ENCODE data around the gene NINJ2.

The NINJ2 gene

DNA sequence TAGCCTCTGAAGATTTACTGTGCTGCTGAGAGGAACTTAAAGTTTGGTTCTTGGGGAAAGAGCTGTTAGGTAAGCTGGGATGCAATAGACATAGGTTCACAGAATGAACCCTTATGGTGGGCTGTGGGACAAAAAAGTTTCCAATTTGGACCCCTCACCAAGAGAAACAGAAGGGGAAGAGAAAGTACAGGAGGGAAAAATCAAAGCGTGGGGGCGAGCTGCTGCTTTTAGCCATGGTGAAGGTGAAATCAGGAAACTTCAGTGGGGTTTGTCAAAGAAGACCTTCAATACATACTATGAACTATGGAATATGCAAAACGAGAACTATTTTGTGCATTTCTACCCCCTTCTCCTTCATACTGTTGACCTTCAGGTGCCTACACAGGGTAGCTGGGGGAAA, 10.6 kb upstream of the NINJ2 start:
- no peak for DNase-seq (ENCODE audit: low read depth)

DNA sequence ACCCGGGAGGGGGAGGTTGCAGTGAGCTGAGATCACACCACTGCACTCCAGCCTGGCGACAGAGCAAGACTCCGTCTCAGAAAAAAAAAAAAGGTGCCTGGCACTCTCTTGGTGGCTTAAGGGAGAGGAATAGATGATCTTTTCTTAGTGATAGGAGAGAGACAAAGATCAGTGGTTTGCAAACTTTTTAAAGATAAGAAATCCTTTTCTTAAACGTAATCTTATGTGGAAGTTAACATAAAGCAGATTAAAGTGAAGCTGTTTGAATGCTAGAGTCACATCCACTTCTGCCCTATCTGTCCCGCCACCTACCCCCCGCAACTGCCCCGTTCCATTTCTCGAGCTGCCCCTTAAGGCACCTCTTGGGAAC, 6.3 kb upstream of the NINJ2 start:
- DNase-seq (ENCODE audit: low read depth), result no peak

DNA sequence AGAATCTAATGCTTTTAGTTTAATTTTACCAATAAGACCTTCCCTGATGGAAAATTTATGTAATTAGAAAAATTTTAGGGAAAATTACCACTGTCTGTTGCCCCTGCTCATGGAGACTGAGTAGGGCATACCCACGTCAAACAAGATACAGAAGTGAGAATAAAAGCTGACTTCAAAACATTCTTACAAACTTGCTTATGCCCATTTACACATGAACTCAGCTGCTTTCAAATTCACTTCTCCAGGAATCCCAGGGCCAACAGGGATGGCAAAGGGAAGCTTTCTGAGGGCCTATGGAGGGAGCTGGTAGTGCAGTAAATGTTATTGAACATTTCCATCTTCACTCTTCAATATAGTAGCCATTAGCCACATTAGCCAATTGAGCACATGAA, 4.8 kb upstream of the NINJ2 start:
- DNase-seq (ENCODE audit: low read depth), result no peak

DNA sequence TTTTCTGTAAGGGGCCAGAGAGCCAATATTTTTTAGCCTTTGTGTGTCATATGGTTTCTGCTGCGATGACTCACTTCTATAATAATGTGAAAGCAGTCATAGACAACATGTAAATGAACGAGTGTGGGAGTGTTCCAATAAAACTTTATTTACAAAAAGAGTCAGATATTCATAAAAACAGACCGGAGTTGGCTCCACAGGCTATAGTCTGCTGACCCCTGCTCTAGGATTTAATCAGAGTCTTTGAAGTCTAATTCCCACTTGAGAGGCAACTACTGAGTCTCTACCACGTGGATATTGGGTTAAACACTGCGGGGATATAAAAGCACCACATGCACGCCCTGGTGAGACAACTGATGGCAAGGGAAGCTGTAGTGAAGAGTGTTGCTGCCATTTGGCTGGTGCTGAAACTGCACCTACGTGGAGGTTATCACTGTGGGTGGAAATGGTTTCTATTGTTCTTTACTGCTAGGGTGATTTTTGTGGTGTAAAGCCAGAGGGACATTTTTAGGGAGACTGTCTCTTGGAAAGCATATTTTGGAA, 3.6 kb upstream of the NINJ2 start:
- DNase-seq (ENCODE audit: low read depth), result no peak

DNA sequence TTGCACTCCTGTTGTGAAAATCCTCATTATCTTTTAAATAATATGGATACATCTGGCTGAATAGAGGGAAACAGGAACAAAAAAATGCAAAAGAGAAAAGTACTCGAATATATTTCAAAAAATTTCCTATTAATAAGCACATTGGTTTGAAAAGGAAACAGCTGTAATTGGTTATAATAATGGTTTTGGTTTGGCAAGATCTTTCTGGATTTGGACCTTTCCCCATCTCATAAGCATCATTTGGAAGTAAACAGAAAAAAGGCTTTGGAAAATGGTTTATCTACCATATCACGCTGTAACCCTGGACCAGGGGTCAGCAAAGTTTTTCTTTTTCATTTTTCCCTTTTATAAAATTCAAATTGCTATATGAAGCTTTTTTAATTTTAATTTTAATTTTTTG, 2.8 kb upstream of the NINJ2 start:
- DNase-seq (ENCODE audit: low read depth), result no peak

DNA sequence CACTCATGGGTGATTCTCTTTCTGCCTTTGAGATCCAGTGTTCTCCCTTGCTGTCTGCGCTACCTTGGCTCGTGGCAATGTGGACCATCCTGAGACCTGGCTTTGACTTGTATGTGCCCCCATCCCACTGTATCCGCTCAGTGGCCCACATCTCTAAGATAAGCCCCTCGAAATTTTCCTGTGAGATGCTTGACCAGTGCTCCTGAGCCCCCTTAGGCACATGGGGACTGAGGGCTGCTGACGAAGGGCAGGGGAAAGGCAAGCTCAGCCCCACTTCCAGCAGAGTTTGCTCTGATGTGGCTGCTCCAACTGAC, 1.5 kb upstream of the NINJ2 start:
- no peak for DNase-seq (ENCODE audit: low read depth)

DNA sequence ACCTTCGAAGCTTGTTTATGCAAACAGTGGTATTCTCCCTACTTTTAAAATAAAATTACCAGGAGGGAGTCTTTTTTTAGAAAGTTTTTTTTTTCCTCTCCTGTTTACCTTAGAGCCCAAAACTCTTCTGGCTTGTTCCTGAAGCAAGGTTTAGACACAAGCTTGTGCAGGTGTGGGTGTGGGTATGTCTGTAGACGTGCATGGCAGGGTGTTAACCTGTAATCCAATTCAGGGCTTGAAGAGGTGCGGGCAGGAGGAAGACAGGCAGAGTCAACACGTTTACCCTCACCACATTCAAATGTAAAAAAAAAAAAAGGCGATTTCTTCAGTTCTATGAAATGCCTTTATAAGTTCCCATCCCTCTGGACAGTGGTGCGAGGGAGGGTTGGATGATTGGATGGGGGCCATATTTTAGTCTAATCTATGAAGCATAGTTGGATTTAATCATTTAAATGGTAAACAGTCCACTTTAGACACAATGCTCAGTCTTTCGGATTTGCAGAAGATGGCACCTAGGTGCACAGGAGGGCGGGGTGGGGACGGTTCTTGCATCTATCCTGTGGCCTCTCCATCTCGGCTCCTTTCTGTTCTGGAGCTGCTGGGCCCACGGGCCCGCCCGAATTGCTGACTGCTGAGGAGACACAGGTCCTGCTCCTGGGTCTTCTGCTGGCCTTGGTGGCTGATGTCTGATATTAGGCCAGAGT, 982 bp upstream of the NINJ2 start:
- DNase-seq (ENCODE audit: low read depth), result no peak

DNA sequence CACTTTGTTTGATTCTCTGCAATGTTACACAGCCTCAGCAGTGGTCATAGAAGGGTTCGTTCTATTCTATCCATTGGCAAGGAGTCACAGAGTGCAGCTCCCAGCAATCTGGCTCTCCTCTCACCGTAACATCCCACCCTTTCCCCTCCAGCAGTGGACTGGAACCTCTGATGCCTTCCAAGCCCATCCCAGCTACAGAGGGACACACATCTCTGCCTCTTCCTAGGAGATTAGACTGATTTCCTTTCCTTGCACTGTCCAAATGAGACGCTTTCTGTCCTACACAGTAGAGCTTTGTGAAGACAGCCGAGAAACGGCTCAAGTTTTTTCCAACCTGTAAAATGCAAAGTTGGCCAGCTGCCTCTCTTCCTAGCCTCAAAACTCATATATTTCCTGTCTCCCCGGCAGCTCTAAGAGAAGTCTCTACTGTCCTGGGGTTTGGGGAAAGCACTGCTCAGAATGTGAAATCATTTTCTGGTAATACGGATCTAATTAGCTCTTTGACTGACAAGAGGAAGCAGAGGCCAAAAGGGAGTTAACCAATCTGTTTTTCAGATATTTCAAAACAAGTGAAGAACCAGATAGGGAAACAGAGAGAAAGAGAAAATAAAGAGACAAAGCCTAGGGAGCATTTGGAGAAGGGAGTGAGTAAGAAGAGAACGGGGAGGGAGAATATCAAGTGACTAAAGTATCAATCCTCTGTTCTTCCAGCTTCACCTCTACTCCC, 516 bp downstream of the NINJ2 start:
- no peak for DNase-seq (ENCODE audit: low read depth)

DNA sequence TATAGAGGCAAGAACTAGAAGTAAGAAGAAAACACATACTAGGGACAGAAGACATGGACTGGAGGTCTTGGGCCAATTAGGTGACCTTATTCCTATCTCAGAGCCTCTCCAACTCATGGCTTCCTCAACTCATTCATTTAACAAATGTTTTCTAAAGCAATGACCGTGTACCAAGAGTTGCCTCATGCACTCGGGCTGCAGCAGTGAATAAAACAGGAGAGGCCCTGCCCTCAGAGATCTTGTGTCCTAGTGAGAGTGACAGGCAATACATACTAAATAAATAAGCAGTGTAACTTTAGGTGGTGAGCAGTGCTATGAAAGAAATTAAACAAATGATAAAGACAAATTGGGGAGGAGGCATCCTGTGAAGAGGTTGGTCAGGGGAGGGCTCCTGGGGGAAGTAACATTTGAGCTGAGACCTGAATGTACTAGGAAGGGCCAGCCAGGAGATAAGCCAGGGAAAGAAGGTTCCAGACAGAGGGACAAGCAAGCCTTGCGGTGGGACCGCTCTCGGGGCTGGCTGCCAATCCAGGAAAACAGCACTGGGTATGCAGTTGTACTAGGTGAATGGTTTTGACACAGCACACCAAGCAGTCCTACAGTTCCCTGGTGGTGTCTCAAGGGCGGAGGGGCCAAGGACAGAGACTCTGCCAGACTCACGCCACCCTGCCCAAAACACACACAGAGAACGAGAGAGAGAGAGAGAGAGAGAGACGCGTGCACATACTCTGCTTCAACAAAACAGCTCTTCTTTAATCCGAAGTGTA, 1.3 kb downstream of the NINJ2 start:
- no peak for DNase-seq (ENCODE audit: low read depth)

DNA sequence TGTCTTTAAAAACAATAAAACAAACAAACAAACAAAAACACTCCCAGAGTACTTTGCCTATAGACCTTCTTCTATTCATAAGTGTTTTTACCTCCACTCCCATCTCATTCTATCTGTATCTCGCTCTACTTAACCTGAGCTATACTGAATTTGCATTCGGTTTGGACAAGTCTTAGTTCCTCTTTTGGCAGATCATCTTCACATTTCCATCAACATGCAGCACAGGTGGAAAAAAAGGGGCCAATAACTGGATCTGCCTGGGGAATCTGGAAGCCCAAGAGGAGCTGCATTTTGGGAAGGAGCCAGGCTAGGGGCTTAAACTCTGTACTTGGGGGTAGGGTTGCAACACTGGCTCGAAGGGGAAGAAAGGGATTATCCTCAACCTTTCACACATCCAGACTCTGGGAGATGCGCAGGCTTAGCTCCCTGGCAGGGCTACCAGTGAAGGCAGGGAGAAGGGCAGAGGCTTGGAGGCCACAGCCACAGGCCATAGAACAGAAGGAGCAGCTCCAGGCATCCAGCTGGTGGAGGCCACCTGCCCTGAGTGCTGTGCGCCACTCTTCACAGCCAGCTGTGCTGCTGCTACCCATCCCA, 4.1 kb downstream of the NINJ2 start:
- no peak for DNase-seq (ENCODE audit: low read depth)

DNA sequence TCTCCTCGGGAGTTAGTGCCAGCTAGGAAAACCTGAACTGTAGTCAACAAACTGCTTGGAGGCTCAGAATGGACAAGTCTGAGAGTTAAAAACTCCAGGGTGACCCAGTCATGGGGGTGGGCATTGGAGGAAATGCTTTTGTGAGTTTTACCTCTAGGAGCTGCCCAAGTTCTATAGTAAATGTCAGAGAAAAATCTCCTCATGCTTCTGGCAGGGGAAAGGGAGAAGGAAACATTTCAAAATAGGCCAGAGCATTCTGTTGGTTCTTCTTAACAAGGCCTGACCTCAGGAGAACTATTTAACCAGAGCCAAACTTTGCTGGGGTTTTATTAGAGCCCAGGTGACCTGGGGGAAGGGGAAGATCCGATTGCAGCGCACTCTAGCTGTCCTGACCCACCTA, 12.3 kb downstream of the NINJ2 start:
- DNase-seq (ENCODE audit: low read depth), result no peak

DNA sequence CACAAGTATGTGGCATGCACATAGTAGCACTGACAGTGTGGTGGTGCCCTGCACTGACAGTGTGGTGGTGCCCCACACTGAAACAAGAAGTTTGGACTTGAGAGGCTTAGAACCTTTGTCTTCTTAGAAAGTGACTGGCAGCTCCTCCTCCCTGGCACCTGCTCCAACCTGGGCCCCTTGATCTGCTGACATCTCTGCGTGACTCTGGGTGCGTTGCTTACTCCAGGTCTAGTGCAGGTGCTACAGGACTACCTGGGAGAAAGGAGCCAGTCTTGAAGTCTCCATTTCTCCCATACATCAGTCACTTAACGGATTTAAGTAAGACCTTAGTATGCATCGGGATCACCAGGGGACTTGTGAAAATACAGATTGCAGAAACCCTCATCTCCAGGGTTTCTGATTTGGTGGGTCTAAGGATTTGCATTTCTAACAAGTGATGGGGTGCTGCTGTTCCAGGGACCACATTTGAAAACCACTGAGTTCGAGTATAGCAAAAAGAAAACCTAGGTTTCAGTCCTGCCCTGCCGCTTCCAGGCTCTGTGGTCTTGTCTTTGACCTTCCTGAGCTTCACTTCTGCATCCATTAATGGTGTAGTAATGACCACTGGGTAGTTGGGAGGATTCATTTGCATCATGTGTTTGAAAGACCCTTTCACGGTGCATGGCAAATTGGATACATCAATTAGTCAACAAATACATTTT, 15.7 kb downstream of the NINJ2 start:
- no peak for DNase-seq (ENCODE audit: low read depth)

DNA sequence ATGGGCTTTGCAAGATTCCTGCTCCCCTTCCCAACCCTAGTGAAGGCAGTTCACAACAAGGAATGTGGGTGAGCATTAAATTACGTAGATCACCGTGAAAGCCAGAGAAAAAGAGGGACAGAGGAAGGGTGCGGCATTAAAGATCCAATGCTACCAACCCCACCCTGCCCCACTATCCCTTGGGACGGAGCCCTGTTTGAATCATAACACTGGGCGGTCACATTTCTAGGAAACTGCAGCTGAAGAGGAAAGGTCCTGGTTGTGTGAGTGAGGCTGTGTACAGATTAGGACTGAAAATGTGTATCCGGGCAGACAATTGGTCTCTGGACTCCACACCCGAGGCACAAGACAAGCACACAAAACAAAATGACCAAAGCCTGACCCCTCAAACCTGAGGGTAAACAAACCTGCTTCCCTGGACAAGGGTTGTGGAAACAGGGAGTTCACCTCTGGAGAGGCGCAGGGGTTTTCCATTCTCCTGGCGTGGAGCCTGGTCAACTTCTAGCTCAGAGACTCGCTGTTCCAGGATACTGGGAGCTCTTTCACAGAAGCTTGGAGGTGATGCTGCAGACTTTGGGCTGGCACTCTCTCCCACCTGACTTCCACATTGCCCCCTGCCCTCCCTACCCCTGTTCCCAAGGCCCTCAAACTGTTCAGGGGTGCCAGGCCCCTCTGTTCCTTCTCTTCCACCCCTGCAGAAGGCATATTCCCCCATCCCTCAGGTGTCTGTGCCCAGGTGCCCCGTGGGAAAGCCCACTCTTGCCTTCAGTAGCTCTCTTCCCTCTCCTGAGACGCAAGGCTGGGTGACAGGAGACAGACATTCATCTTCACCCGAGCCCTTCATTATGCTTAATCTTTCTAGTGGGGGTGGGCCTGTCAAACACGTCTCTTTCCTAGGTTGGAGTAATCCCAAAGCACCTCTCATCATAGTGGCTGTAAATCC, 16.5 kb downstream of the NINJ2 start:
- DNase-seq (ENCODE audit: low read depth), result no peak

DNA sequence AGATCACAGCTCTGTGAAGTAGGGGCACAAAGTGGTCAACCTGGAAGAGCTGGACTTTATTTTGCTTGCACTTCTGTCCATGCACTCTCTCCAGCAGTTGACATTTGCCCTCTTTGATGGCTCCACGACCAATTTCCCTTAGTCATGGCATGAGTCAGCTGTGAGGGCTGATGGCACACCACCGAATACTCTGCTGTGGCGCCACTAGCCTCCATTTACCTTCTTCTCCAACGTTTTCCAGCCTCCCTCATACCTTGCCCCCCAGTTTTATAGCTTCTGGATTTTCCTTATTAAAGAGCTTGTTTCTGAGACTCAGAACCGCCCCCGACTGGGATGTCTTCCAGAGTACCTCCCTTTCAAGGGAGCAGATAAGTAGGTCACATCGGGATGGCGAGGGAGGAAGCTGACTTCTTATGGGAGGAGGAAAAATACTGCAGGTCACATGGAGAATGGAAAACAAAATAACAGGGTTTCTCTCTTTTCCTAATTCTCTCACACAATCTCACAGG, 17.6 kb downstream of the NINJ2 start:
- DNase-seq (ENCODE audit: low read depth), result no peak

DNA sequence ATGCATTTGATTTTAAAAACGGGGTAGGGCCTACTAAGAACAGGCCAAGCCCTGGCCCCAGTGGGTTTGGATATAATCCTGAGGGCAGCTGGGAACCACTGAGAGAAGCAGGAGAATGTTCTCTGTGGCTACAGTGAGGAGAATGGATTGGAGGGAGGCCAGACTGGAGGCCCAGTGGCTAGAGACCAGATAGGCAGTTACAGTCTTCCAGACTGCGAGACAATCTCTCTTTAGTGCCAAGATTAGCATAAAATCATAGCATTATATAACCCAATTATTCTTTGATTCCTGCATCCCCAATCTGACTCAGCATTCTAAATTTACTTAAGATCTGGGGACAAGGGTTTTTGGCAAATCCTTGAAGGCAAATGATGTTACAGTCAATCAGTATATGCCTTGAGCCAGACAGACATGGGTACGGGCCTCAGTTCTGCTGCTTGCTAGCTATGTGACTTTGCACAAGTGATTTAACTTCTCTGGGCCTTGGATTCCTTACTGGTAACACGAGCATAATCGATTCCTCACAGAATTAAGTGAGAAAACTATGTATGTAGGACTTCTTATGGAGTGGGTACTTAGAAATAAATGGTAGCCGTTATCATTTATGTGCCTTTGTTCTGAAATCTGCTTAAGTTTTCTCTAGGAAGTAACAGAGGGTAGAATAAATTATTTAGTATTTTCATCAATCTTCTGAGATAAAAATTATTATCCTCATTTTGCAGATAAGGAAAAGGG, 18.3 kb downstream of the NINJ2 start:
- DNase-seq (ENCODE audit: low read depth), result no peak

DNA sequence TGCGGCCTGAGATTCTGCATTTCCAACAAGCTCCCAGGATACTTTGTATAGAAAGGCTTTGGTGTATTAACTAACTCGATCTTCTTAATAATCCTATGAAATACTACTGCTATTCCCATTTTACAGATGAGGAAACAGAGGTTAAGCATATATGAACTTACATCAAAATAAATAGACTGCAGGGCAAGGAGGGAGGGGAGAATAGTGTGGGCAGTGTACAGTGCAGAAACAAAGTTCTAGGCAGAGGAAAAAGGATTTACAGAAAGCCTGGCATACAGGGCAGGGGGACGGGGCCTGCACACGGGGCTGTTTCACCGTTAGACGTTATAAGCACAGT, 19.0 kb downstream of the NINJ2 start:
- no peak for DNase-seq (ENCODE audit: low read depth)

DNA sequence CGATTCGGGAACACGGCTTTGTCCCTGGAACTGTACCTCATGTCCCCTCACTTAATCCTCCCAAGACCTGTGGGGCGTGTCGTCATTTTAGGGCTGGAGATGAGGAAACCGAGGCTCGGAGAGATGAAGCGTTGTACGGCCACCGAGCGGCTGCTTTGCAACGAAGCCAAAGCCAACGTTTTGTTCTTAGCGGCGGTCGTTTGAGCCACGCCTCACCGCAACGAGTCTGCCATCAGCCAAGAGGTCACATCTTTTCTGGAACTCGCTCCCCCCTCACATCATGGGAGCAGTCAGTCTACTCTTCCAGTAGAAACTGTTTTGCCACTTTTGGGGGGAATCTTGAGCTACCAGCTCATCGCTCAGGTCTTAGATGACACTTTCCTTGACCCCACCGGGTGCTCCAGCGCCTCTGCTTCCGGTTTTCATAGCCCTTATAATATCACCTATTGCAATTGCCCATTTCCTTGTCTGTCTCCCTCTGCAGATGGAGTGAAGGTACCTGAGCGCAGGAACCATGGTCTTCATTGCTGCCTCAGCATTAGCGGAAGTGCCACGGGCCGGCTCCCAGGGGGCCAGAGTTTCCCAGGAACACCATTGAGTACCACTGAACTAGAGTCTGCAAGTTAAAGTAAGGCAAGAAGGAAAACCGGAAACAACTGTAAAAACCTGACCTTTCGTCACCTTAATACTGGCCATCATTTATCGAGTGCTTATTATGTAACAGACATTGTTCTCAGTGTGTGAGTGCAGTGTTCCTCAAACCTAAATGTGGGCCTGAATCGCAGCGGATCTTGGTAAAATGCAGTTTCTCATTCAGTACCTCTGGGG, 19.6 kb downstream of the NINJ2 start:
- DNase-seq (ENCODE audit: low read depth), result no peak

DNA sequence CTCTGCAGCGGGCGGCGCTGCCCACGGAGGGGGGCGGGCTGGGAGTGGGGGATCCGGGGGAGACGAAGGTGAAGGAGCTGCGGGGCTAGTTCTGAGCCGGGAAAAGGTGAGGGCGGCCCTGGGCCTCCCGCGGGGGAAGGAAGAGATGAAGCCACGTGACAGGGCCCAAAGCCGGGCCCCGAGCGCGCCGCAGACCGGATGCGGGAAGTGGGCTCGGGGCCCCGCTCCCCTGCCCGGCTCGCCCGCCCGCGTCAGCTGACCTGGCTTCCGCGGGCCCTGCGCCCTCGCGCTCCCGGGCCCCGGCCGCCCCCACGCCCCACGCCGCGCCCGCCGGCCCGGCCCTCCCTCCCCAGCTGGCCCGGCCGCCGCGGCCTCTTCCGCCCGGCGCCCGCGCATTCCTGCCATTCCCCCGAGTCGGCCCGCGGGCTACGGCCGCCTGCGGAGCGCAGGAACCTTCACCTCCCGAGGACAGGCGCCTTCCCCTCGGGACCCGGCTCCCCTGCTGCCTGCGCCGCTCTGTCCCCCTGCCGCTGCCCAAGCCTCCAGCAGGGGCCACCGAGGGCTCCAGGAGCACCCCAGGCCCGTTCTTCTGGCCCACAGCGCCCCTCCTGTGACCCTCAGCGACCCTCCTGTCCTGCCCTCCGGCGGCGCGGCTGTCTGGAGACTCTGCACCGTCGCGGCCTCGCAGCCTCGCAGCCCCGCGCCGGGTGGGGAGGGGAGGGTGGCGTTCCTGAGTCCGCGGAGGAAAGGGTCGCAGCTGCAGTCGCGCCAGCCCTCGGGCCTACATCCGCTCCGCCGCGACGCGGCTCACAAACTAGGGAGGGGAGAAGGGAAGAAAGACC, 20.4 kb downstream of the NINJ2 start:
- DNase-seq (ENCODE audit: low read depth), result peak; percentile 47
